BLaER1 treated with 17β-estradiol and CSF1 and Interleukin-3, amounts not matched to agents 10 nM and 100 nM (cell line): ENCODE results near the gene IL12A.

Experiments used
- H3K27ac ChIP-seq, 11 experiments: shearing (Covaris generic); formaldehyde crosslinking; 2 replicates each; pipeline ENCODE4 v1.8.1; 2022
- H3K27me3 ChIP-seq, 11 experiments: shearing (Covaris generic); formaldehyde crosslinking; 2 replicates each; pipeline ENCODE4 v1.8.1; 2022
- H3K36me3 ChIP-seq, 11 experiments: shearing (Covaris generic); formaldehyde crosslinking; 2 replicates each; pipeline ENCODE4 v1.8.1; 2022
- H3K4me1 ChIP-seq, 10 experiments: shearing (Covaris generic); formaldehyde crosslinking; 2 replicates each; pipeline ENCODE4 v1.8.1; 2022
- H3K4me2 ChIP-seq, 11 experiments: shearing (Covaris generic); formaldehyde crosslinking; 2 replicates each; pipeline ENCODE4 v1.8.1; 2022
- H3K4me3 ChIP-seq, 10 experiments: shearing (Covaris generic); formaldehyde crosslinking; 2 replicates each; pipeline ENCODE4 v1.8.1; 2022
- H3K9ac ChIP-seq, 11 experiments: shearing (Covaris generic); formaldehyde crosslinking; 2 replicates each; pipeline ENCODE4 v1.8.1; 2022
- H3K9me3 ChIP-seq, 11 experiments: shearing (Covaris generic); formaldehyde crosslinking; replicated peaks in 1 of 11; 2 replicates each; pipeline ENCODE4 v1.8.1; 2022
- H4K20me1 ChIP-seq, 11 experiments: shearing (Covaris generic); formaldehyde crosslinking; 2 replicates each; pipeline ENCODE4 v1.8.1; 2022
- Cebpa-rat ChIP-seq, 11 experiments: shearing (Covaris generic); IDR thresholded peaks; 2 replicates each; pipeline ENCODE4 v1.8.1; 2022

IL12A gene

DNA sequence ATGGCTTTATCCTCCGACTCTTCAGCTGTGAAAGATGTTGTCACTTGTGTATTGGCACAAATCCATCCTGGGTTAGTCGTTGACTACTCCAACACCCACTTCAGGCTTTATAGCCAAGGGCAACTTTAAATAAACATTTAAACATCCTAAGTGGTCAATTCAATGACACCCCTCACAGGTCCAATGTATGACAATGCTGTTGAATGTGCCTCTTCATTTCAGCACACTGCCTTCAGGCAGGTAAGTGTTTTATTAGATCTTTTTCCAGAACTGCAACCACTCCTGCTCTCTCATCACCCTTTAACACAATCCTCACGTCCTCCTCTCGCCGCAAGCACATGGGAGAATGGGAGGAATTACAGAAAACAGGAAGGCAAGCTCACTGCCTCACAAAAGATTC is 30.3 kb downstream of the IL12A start:
- Histone ChIP-seq H3K36me3 (no peaks in the 10 kb centered on the region), H4K20me1 (no peaks in the 10 kb centered on the region), H3K27ac (no peak overlapping the region), H3K27me3 (no peaks in the 10 kb centered on the region), H3K9ac (no peak overlapping the region), H3K4me1 (no peaks in the 10 kb centered on the region), H3K4me2 (no peak overlapping the region), H3K4me3 (no peak overlapping the region), H3K9me3 (no peaks in the 10 kb centered on the region)
- TF ChIP-seq Cebpa-rat (IDR thresholded peaks at IDR 0.05) = no peak

DNA sequence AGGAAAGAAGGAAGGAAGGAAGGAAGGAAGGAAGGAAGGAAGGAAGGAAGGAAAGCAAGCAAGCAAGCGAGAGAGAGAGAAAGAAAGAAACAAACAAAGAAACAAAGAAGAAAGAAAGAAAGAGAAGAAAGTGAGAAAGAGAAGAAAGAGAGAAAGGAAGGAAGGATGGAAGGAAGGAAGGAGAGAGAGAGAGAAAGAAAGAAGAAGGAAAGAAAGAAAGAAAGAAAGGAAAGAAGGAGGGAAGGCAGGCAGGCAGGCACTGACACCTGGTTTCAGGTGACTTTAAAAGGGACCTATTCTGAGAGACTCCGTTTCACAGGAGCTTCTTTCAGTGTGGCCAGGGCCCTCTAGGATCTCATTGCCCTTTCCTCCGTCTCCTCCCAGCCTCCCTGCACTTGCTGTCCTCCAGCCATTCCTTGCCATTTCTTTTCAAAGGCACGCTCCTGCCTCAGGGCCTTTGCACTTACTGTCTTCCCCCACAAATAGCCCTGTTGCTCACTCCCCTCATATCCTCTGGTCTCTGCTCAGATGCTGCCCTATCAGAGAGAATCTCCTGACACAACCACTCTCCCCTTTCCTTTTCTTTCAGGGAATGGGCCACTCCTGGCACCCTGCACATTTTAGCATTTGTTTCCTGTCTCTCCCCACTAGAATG is 31.5 kb downstream of the IL12A start:
- H3K36me3 ChIP-seq = no peaks in the 10 kb centered on the region

DNA sequence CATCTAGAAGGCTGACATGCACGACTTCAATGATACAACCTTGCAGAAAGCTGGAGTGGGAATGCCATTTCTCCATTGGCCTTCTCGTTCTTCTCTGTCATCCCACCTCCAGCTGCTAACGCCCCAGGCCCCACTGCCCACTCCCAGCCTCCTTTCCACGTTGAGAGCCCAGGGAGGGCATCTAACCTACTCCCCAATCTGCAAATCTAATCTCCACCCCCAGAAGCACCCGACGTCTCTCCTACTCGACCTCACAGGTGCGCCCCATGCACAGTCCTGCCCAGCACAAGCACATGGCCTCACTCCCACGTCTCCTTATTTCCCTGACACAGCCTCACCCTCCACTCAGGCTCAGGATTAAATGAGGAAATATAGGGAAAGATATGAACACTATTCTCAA is 33.4 kb downstream of the IL12A start:
- Histone ChIP-seq H4K20me1 (no peaks in the 10 kb centered on the region), H3K9me3 (no peaks in the 10 kb centered on the region), H3K9ac (no peak overlapping the region), H3K36me3 (no peaks in the 10 kb centered on the region), H3K27ac (no peak overlapping the region), H3K4me1 (peaks cover 0 to 2% (median 0%) of the 10 kb centered on the region in 10 experiments; a peak in 7 of 20 replicates), H3K4me3 (no peak overlapping the region), H3K27me3 (no peaks in the 10 kb centered on the region), H3K4me2 (no peak overlapping the region)
- no peak for TF ChIP-seq Cebpa-rat (IDR thresholded peaks at IDR 0.05)

More for the DNA sequence above, 31.5 kb downstream of the IL12A start:
- no peak overlapping the region for H3K27ac ChIP-seq
- no peaks in the 10 kb centered on the region for H3K4me1 ChIP-seq
- no peaks in the 10 kb centered on the region for H3K9me3 ChIP-seq
- no peak overlapping the region for H3K4me2 ChIP-seq
- no peaks in the 10 kb centered on the region for H4K20me1 ChIP-seq
- no peak overlapping the region for H3K4me3 ChIP-seq
- no peaks in the 10 kb centered on the region for H3K27me3 ChIP-seq
- no peak overlapping the region for H3K9ac ChIP-seq
- no peak for TF ChIP-seq Cebpa-rat (IDR thresholded peaks at IDR 0.05)

DNA sequence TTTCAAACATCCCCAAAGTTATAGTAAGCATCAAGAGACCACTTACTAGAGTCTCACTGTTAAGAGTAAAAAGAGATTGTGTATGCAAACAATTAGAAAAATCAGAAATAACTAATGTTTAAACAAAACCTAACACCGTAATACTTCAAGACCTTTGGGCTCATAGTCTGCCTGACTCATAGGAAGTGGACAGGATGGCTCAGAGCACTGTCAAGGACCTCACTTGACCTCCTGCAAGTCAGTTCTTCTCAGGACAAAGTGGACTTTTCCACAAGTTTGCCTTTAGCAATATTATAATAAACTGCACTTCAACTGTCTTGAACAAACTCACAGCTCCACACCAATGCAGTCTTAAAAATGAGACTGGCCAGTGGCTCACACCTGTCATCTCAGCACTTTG is 34.8 kb downstream of the IL12A start:
- peaks cover 0 to 16% (median 8%) of the 10 kb centered on the region in 10 experiments; a peak in 10 of 20 replicates for H3K4me1 ChIP-seq
- no peaks in the 10 kb centered on the region for H3K9me3 ChIP-seq
- TF ChIP-seq Cebpa-rat (IDR thresholded peaks at IDR 0.05) = no peak
- no peaks in the 10 kb centered on the region for H4K20me1 ChIP-seq
- H3K36me3 ChIP-seq = no peaks in the 10 kb centered on the region
- H3K27ac ChIP-seq = no peak overlapping the region
- H3K9ac ChIP-seq = no peak overlapping the region
- no peaks in the 10 kb centered on the region for H3K27me3 ChIP-seq
- no peak overlapping the region for H3K4me2 ChIP-seq
- H3K4me3 ChIP-seq = no peak overlapping the region

DNA sequence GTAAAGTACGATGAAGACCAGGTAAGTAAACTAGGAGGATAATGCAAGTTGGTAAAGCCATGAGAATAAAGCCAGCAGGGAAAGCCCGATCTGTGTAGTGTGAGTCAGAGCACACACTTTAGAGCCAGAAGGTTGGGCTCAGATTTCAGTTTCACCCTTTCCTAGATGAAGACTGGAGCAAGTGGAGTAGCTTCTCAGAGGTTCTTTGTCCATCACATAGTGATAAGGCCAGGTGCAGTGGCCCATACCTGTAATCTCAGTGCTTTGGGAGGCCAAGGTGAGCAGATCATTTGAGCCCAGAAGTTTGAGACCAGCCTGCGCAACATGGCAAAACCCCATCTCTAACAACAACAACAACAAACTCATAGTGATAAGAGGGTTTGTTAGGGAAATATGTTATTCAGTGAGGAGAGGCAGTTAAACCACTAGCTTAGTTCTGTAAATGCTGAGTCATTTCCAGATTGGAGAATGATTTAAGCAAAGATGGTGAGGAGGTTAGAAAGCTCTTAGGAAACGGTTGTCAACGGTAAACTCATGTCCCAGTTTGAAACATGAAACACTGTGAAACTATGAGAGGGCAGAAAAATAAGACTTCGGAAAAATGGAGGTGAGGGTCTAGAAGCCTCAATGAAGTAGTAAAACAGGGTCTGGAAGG is 39.0 kb downstream of the IL12A start:
- TF ChIP-seq Cebpa-rat (IDR thresholded peaks at IDR 0.05) = no peak
- Histone ChIP-seq H3K4me1 (peaks cover 0 to 16% (median 8%) of the 10 kb centered on the region in 10 experiments; a peak in 10 of 20 replicates), H3K27me3 (no peaks in the 10 kb centered on the region), H3K9ac (peak overlapping the region in 2 of 11 experiments; percentile 8 to 19; a peak in 1 of 22 replicates), H3K4me2 (peak overlapping the region in 7 of 11 experiments; percentile 8 to 47 (median 36); a peak in 11 of 22 replicates), H4K20me1 (no peaks in the 10 kb centered on the region), H3K36me3 (no peaks in the 10 kb centered on the region), H3K9me3 (no peaks in the 10 kb centered on the region), H3K4me3 (no peak overlapping the region), H3K27ac (peak overlapping the region in 8 of 11 experiments; percentile 3 to 61 (median 44); a peak in 10 of 22 replicates)

DNA sequence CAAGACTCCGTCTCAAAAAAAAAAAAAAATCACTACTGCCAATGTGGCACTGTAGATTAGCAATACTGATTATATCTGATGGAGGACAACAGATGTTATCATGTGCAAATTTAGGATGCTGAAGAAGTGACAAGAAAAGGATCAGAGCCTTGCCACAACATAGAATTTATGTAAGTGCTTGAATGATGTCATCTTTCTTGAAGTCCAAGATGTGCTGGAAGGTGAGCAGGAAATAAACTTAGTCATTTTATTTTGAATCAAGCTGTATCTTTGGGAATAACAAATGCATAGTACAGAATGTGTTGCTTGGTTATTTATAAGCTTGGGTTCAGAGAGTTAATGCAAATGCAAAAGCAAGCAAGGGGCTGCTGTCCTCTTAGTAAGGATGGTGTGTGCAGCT is 47.1 kb downstream of the IL12A start:
- Histone ChIP-seq H3K27me3 (no peaks in the 10 kb centered on the region), H3K27ac (no peak overlapping the region), H3K9ac (no peak overlapping the region), H3K36me3 (no peaks in the 10 kb centered on the region), H3K4me3 (no peak overlapping the region), H3K4me1 (no peaks in the 10 kb centered on the region), H4K20me1 (no peaks in the 10 kb centered on the region), H3K9me3 (0 out of 22 replicates have a peak, but pooled peaks cover 0 to 3% (median 0%) of the 10 kb centered on the region in 11 experiments), H3K4me2 (no peak overlapping the region)
- no peak for TF ChIP-seq Cebpa-rat (IDR thresholded peaks at IDR 0.05)

DNA sequence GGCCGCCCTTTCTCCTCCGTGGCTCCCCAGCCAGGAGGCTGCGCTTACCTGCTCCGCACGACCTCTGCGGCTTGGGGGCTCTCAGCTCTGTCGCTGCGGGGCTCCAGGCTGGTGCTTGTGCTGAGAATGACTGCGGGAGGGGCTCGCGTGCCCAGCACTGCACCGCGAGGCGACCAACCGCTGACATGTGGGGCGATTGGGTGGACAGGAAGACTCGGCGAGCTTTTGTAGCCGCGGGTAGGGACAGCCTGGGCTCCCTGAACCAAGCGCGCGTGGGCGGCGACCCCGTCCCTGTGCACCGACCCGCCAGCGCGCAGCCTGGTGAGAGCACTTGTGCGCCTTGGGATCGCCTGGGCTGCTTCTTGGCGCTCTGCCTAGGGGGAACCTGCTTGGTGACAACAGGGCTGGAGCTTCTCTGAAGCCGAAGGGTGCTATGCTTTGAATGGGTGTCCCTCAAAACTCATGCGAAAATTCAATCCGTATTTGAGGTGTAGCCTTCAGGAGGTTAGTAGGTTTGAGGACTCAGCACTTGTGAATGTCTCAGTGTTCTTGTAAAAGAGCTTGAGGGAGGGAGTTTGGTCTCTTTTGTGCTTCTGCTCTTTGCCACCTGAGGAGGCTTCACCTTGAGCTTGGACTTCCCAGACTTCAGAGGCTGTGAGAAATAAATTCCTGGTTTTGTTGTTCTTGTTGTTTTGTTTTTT is 50.4 kb downstream of the IL12A start:
- H3K9ac ChIP-seq = no peak overlapping the region
- H4K20me1 ChIP-seq = no peaks in the 10 kb centered on the region
- no peak overlapping the region for H3K27ac ChIP-seq
- no peaks in the 10 kb centered on the region for H3K27me3 ChIP-seq
- H3K4me1 ChIP-seq = peaks cover 0 to 6% (median 0%) of the 10 kb centered on the region in 10 experiments; a peak in 1 of 20 replicates
- H3K4me2 ChIP-seq = no peak overlapping the region
- no peak for TF ChIP-seq Cebpa-rat (IDR thresholded peaks at IDR 0.05)
- H3K4me3 ChIP-seq = no peak overlapping the region
- peaks cover 0 to 4% (median 0%) of the 10 kb centered on the region in 11 experiments; a peak in 1 of 22 replicates for H3K36me3 ChIP-seq
- peaks cover 24 to 30% (median 28%) of the 10 kb centered on the region in 11 experiments for H3K9me3 ChIP-seq

DNA sequence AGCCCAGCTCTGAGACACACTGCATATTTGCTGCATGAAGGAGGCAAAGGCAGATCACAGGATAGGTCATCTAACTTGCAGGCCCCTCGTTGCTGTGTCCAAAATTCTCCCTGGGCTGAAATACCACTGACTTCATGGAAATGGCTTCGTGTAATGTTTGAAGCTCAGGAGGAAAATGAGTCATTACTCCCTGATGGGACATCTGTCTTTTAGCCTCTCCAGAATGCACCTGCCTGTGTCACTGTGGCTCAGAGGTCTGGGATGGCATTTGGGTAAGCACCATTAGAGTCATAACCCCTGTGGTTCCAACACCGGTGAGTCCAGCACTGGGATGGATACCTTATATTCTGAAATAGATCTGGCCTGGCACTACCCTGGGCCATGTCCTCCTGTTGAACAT is 51.5 kb downstream of the IL12A start:
- TF ChIP-seq Cebpa-rat (IDR thresholded peaks at IDR 0.05) = no peak
- Histone ChIP-seq H3K27me3 (no peaks in the 10 kb centered on the region), H3K4me1 (peaks cover 0 to 7% (median 0%) of the 10 kb centered on the region in 10 experiments; a peak in 1 of 20 replicates), H3K4me3 (no peak overlapping the region), H3K4me2 (no peak overlapping the region), H4K20me1 (no peaks in the 10 kb centered on the region), H3K9ac (no peak overlapping the region), H3K27ac (no peak overlapping the region), H3K36me3 (peaks cover 0 to 4% (median 0%) of the 10 kb centered on the region in 11 experiments; a peak in 1 of 22 replicates), H3K9me3 (peaks cover 24 to 32% (median 28%) of the 10 kb centered on the region in 11 experiments)

DNA sequence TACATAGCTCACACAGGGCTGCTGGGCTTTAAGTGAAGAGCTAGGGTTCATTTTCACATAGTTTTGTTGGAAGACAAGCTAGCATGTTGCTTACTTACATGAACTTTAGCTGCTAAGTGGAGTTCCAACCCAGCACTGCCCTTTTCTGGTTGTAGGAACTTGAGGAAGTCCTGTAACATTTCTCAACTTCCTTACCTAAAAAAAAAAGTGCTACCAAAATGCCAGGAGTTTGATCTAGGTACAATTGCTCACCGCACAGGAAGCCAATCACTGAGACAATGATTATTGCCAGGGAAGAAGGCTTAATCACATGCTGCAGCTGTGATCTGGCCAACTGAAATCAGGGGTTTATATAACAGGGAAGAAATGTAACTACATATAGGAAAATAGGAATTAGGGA is 52.8 kb downstream of the IL12A start:
- Histone ChIP-seq H4K20me1 (no peaks in the 10 kb centered on the region), H3K27me3 (no peaks in the 10 kb centered on the region), H3K9me3 (peaks cover 24 to 32% (median 28%) of the 10 kb centered on the region in 11 experiments), H3K9ac (no peak overlapping the region), H3K4me1 (peaks cover 0 to 7% (median 0%) of the 10 kb centered on the region in 10 experiments; a peak in 1 of 20 replicates), H3K27ac (no peak overlapping the region), H3K4me2 (peak overlapping the region in 1 of 11 experiments; percentile 12; a peak in 1 of 22 replicates), H3K36me3 (peaks cover 0 to 4% (median 0%) of the 10 kb centered on the region in 11 experiments; a peak in 1 of 22 replicates), H3K4me3 (no peak overlapping the region)
- TF ChIP-seq Cebpa-rat (IDR thresholded peaks at IDR 0.05) = no peak
